GM19023 (cell line): Measurements from ENCODE around the gene PPM1A.

Source experiments
- ATAC-seq: cut with Tn5 transposase; IDR thresholded peaks from one replicate; pipeline ENCODE4 v1.9.1; 2021; ENCODE audit warnings: mild to moderate bottlenecking, moderate library complexity; ENCODE audit not compliant: unreplicated experiment

The PPM1A gene

DNA sequence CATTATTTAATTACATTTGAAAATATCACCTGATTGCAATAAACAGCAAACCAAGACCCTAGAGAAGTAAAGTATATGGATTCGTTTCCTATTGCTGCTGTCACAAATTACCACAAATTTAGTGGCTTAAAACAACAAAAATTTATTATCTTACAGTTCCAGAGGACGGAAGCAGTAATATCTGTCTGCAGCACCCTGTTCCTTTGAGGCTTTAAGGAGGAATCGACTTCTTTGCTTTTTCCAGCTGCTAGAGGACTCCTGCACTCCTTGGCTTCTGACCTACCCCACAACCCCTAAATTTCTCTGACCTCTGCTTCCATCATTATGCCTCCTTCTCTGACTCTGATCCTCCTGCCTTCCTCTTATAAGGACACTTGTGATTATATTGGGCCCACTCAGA lies 23.8 kb upstream of the PPM1A start:
- no peak for ATAC-seq

DNA sequence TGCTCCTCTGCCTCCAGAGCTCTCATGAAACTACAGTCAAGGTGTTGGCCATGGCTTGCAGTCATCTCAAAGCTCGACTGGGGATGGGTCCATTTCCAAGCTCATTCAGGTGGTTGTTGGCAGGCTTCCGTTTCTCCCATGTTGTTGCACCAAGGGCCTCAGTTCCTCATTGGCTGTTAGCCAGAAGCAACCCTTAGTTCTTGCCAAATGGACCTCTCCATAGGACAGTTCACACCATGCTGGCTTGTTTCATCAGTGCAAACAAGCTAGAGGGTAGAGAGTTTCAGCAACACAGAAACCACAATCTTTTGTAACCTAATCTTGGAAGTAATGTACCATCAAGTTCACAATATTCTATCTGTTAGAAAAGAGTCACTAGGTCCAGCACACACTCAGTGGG lies 22.7 kb upstream of the PPM1A start:
- no peak for ATAC-seq

DNA sequence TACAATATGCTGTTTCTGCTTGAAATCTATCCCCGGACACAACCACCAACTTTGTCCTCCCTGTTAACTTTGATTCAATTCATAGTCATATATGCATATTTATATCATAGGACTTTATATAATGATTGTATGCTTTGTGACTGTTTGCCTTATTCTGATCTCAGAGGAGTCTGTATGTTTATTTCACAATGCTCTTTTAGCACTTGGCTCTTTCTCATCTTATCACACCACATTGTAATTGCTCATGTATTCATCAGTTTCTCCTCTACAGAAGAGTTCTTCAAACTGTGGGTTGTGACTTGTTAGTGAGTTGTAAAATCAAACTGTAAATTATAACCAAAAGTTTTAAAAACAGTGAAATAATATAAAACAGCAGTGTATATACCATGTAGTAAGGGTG lies 21.7 kb upstream of the PPM1A start:
- no peak for ATAC-seq

DNA sequence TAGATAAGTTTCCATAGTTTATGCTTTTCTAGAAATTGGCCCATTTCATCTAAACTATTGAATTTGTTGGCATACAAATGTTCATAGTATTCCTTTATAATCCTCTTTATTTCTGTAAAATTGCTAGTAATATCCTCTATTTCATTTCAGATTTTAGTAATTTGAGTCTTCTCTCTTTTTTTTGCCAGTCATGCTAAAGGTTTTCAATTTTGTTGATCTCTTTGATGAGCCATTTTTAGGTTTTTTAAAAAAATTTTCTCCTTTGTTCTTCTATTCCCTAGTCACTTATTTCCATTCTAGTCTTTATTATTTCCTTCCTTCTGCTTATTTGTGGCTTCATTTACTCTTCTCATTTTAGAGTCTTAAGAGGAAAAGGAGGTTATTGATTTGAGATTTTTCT lies 19.4 kb upstream of the PPM1A start:
- no peak for ATAC-seq

DNA sequence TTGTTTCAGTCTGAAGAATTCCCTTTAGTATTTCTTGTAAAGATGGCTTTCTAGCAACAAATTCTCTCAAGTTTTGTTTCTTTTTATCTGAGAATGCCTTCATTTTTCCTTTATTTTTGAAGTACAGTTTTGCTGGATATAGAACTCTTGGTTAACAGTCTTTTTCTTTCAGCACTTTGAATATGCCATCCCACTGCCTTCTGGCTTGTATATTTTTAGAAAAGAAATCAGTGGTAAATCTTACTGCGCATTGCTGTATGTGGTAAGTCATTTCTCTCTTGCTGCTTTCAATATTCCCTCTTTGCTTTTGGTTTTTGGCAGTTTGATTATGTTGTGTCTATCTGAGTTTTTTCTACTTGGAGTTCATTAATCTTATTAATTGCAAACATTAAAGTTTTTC lies 16.8 kb upstream of the PPM1A start:
- ATAC-seq: no peak

DNA sequence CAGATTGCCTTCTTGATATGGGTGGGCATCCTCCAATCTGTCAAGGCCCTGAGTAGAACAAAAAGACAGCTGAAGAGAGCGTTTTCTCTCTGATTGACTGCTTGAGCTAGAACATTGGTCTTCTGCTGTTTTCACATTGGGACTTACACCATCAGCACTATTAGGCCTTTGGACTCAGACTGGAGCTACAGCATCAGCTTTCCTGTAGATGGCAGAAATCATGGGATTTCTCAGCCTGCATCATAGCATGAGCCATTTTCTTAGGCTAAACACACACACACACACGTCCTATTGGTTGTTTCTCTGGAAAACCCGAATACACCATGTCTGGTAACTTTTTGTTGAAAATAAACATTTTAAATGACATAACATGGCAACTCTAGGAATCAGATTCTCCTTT lies 15.8 kb upstream of the PPM1A start:
- no peak for ATAC-seq

DNA sequence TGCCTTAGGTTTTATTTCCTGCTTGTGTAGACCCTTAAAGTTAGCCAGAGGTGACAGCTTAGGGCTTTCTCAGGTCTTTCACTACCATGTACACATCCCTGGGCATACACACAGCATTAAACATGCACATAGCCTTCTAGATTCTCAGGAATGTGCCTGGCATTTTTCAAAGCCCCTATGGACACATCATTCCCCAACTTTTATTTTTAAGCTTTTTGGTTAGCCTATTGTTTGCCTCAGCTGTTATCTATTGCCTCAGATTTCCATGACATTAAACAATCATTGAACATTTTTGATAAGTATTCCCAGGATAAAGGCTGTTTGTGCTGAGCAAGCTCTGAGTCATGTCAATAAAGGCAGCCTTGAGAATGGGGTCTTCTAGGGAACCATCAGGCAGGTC lies 15.1 kb upstream of the PPM1A start:
- ATAC-seq: no peak

DNA sequence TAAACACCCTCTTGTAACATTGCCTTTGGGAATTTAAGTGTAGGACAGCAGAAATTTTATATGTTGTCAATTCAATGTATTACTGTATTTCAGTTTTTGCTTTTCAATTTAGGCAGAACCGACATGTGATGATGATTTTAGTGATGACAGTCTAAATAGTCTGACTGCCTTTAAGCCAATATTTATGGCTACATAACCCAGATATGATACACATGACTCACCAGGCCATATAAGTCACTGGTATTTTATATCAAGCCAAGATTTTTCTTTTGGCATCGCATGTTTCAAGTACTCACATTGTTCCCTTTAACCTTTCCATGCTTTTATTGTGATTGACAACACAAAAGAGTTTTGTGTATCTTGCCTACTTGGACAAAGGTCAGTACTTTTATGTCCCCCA lies 13.6 kb upstream of the PPM1A start:
- ATAC-seq: no peak

DNA sequence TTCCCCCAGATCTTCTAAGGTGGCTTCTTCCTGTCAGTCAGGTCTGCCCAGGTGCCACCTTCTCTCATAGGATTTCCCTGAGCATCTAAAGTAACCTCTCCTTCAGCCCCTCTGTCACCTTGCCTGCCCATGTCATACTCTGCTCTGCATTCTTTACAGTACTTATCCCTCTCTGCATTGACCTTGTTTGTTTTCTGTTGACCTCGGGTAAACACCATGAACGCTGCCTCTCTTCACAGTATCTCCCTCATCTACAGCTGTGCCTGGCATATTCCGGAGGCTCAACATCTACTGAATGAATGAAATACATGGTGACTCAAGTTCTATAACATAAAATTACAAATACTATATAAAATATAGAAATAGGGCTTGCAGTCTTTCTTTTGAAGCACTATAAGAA lies 10.1 kb upstream of the PPM1A start:
- no peak for ATAC-seq

DNA sequence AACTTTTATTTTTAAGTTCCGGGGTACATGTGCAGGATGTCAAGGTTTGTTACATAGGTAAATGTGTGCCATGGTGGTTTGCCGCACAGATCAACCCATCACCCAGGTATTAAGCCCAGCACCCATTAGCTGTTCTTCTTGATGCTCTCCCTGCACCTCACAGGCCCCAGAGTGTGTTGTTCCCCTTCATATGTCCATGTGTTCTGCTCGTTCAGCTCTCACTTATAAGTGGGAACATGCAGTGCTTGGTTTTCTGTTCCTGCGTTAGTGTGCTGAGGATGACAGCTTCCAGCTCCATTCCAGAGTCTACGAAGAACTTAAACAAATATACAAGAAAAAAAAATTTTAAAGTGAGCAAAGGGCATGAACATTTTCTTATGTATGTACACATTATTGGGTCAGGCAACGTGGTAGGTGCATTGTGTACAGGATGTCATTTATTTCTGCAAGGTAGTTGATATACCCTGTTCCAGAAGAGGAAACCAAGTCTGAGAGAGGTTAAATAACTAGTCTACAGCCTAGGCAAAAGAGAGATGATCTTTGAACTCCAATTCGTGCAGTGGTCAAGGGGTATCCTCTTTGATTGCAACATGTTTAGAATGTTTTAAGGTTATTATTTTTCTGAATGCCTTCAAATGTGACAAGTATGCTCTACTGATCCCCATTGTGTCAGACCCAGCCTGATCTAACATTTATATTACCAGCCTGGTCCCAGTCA lies 8.7 kb upstream of the PPM1A start:
- ATAC-seq: no peak

DNA sequence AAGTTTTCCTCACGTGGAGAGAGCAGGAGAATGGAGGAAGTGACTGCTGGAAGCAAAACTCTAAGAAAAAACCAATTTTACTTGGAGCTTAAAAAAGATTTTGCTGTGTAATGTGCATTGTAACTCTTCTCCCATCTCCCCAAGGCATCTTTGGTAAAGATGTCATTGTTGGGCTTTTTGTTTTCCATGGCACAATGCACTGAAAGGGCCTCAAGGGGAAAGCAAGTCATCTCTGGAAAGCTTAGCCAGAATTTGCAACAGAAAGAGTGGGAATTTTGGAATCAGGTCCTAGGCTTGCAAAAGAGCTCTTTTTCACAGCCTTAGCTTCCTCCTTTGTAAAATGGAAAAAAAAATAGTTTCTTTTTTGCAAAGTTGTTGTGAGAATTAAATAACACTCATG lies 7.9 kb upstream of the PPM1A start:
- ATAC-seq: no peak

DNA sequence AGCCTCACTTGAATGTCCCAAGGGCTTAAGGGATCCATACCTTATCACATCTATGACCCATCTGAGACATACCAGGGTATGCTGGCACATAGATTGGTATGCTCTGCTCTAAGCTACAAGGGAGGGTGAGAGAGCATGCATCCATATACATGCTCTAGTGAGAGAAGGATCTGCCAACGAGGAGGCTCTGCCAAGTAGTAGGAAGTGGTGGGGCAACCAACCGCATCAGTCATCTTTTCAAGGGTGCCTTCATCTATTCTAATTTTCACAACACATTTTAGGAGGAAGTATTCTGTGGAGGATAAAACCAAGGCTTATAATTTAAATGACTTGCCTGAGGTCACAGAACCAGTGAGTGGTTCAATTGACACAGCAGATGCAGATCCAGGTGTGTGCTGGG lies 6.6 kb upstream of the PPM1A start:
- no peak for ATAC-seq

DNA sequence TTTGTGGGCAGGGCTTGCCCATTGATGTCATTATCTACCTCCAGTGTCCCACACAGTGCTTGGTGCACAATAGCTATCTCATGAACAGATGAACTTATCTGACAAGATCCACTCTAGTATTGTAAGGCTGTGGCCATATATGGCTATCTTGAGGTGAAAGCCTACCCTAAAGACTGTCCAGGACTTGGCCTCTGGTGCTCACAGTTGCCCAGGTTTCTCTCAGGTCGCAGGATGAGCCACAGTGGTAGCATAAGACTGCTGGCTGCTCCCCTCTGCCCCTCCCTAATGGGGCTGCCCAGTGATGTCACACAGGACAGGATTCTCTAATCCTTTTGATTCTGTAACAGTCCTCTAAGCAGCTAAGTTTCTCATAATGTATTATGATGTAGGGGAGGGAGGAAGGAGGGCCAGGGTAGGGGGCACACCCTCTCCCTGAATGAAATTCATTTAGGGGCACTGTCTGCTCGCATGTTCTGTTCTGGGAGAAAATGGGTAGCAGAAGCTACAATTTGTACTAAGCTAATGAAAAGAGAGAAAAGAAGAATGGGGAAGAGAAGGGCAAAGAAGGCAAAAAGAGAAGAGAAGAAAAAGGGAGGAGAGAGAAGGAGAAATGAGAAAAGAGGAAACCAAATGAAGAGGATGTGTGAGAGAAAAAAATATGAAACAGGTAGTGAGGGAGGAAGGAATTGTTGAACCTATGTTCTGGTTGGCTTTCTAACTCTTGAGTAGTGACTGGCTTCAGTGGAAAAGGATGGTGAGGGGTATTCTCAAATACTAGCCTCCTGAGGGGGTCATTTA lies 3.4 kb upstream of the PPM1A start:
- no peak for ATAC-seq

DNA sequence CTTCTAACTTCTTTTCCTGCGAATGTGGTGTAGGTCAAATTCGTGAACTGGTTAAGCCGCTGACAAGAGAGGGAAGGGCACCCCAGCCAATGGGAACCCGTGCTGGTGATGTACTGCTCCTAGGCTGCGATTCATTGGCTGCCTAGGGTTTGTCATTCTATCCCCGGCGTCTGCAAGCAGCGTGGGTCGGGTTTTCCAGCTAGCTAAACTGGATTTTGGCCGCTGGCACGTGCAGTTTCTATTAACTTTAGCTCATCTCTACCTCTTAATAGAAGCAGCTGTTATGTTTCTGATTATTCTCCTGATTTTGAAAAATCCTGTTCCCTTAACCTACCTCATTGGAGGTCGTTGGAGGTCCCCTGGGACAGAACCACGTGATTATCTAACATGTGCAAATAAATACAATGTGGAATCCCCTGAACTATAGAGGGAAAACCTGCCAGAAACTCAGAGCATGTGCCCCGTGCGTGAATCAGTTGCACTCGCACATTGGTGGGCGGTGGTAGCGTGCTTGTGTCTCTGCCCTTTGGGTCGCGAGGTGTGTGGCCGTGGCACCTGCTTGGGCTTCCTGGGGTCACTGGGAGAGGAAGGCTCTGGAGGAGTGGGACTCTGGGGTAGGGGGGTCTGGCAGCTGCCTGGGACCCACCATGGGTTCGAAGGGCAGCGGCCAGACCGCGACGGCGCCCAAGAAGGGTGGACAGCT lies 876 bp upstream of the PPM1A start:
- peak; percentile 59 for ATAC-seq

DNA sequence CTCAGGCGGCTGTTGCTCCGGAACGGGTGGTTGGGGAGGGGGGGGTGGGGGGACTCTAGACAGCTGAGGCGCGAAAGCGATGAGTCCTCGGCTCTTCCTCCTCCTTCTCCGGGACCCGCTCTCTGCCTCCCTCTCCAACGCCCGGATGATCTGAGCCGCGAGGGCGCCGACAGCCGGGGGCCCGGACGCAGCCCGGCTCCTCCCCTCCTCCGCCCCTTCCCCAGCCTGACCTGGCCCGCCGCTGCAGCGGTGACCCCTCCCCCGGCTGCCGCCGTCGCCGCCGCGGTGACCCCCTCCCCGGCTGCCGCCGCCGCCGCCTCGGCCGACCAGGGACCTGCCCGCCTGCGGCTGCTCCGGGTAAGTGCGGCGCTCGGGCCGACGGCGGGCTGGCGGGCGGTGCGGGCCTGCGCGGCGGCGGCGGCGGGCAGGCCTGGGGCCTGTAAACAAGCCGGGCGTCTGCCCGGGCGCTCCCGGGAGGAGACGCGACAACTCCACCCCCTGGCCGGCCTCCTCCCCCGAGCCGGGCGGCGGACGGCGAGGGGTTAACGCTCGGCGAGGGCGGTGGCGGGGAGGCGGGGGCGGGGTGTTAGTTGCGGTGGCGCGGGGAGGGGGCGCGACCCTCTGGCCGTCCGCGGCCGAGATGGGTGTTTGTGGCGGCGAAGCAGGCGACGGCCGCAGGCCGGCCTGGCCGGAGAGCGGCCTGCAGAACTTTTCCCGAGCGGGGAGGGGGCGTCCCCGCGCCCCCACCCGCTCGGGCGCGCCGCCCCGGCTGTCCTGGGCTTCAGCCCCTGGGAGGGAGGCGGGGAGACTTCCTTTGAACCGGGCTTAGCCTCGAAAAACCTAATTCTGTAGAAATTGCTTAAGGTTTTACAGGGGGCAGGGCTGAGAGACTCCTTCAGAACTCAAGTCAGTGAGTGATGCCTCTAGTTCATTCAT lies 568 bp downstream of the PPM1A start:
- peak; percentile 41 for ATAC-seq

DNA sequence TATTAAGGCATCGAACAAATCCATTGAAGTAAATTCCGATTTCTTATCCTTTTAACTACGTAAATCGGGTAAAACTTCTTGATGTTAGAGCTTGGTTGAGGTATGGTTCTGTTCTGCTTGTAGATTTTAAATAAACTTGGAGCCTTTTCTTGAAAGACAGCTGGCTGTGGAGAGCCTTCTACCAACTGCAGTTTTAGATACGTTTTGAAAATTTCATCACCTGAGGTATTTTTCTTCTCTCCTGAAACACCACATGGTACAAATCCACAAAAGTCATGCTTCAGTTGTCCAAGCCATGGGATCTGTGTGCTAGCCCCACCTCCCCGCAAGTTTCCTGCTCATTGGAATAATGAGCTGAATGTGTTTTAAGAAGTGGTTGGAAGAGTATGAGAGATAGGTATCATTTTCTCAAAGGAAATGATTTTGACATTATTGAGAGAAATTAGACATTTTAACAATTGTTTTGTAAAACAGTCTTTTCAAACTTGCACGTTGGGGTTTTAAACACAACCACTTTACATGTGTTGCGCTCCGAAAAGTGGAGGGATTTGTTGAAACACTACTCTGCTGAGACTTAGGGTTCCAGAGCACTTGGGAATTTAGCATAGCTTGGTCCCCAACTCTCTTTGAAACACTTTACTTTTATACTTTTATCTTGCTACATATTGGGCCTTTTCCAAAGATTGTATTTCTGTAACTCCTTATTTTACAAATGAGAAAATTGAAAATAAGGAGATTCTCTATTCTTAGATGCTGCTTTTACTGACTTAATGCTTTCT lies 1.4 kb downstream of the PPM1A start:
- no peak for ATAC-seq

DNA sequence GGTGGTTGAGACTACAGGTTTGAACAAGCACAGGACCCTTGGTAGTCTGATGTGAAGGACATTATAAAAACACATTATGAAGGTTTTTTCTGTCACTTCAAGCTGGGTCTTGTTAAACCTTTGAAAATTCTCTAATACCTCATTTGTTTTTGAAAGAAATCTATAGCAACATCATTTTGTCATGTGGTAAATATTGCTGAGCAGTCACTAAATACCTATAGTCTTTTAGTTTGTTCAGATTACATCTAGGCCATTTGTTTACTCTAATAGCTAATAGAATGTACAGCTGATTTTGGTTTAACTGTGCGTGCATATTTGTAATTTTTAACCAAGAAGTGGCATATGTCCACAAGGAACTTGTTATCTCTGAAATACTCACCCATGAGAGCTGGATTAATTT lies 2.9 kb downstream of the PPM1A start:
- no peak for ATAC-seq

DNA sequence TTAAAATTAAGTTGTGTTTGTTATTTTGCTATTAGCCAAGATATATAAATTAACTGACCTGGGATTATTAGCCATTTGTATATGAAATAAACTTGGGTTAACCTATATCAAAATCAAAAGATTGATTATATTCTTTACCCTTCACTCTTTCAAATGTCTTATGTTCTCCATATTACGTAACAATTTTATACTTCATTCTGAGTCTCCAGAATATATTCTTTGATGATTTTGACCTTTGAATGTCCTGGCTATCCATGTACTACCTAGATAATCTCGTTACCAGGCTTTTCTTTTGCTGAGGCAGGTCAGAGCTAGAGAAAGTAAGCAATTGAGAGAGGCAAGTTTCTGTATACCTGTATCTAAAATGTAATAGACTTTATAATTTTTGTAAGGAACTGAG lies 3.6 kb downstream of the PPM1A start:
- no peak for ATAC-seq

DNA sequence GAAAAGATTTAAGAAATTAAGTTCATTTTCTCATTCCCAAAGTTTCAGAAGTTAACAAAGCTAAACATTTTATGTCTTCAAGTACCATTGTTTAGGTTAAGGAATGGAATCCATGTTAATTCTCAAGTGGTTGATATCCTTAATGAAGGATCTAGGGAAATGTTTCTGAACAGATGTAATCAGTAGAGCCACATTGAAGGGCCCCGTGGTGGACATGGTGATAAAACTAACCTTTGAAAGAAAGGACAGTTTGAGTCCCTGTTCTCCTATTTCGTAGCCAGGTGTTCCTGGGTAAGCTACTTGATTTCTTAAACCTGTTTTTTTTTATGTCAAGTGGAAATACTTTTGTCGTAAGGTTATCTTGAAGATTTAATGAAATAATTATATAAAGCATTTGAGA lies 4.6 kb downstream of the PPM1A start:
- no peak for ATAC-seq

DNA sequence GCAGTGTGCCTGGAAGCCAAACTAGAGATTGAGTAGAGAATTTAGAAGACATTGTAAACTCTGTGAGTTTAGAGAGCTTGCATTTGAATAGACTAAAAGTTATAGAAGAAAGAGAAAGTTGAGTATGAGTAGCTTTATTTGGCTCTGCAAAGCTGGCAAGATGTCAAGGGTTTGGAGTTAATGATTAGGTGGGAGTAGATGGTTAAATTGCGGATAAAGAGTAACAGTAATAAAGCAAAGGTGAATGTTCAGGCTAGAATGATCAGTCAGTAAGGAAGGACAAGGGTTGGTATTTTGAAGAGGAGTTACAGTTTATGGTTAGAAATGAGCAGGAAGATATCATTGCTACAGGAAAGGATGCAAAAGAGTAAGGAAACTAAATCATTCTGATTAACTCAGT lies 5.2 kb downstream of the PPM1A start:
- no peak for ATAC-seq
